ENCODE measurements around the gene ASGR2.
"Not testable (repeated sequence)": the region's sequence is repeated elsewhere in the genome, so short reads cannot be mapped to it uniquely, and the experiment has no call there.

GRCh38 chr17:7100641-7101379 lies 13.8 kb downstream of the ASGR2 start:
- TF ChIP-seq, protein P1, sequence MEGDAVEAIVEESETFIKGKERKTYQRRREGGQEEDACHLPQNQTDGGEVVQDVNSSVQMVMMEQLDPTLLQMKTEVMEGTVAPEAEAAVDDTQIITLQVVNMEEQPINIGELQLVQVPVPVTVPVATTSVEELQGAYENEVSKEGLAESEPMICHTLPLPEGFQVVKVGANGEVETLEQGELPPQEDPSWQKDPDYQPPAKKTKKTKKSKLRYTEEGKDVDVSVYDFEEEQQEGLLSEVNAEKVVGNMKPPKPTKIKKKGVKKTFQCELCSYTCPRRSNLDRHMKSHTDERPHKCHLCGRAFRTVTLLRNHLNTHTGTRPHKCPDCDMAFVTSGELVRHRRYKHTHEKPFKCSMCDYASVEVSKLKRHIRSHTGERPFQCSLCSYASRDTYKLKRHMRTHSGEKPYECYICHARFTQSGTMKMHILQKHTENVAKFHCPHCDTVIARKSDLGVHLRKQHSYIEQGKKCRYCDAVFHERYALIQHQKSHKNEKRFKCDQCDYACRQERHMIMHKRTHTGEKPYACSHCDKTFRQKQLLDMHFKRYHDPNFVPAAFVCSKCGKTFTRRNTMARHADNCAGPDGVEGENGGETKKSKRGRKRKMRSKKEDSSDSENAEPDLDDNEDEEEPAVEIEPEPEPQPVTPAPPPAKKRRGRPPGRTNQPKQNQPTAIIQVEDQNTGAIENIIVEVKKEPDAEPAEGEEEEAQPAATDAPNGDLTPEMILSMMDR (IDR thresholded peaks at IDR 0.05), result not testable (repeated sequence)
- TF ChIP-seq EP300, POLR2A (IDR thresholded peaks at IDR 0.05): not testable (repeated sequence)

All from stomach (tissue), 4 donors.